Hematopoietic multipotent progenitor cell treated with erythropoietin and hydrocortisone succinate and interleukin-3 and kit ligand, for 8 days (in vitro differentiated cells): Measurements from ENCODE around the gene SETD1B.

Experiments
- DNase-seq: peaks from one replicate; pipeline ENCODE4 v3.0.0-alpha.2; 2015

The SETD1B gene

DNA sequence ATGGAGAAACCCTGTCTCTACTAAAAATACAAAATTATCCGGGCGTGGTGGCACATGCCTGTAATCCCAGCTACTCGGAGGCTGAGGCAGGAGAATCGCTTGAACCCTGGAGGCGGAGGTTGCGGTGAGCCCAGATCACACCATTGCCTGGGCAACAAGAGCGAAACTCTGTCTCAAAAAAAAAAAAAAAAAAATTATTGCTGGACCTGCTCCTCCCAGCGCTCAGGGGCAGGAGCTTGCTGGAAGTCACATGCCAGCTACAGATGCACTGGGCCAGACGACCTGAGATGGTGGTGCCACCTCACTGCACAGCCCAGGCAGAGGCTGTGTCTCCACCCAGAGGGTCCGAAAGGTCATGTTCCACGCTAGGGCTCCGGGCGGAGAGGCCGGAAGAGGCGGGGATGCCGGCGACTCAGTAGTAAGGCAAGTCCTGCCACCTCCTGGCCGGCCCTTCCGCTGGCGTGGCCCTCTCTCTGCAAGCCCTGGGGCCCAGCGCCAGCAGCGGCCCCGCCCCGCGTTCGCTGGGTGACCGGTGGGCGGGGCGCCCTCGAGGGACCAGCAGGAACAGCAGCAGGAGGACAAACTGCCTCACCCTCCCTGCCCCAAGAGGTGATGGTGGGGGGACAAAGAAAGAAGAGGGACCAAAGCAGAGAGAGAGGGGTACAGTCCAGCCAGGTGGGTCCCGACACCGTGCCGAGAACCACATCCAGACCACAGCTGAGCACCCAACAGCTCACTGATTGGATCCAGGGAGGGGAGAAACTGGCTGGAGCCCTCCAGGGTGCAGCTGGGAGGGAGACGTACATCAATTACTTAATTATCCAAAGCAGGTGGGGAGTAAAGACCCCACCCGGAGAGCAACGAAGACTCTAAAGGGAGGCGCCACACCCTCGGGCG, 6.7 kb upstream of the SETD1B start:
- peak; percentile 55 for DNase-seq

DNA sequence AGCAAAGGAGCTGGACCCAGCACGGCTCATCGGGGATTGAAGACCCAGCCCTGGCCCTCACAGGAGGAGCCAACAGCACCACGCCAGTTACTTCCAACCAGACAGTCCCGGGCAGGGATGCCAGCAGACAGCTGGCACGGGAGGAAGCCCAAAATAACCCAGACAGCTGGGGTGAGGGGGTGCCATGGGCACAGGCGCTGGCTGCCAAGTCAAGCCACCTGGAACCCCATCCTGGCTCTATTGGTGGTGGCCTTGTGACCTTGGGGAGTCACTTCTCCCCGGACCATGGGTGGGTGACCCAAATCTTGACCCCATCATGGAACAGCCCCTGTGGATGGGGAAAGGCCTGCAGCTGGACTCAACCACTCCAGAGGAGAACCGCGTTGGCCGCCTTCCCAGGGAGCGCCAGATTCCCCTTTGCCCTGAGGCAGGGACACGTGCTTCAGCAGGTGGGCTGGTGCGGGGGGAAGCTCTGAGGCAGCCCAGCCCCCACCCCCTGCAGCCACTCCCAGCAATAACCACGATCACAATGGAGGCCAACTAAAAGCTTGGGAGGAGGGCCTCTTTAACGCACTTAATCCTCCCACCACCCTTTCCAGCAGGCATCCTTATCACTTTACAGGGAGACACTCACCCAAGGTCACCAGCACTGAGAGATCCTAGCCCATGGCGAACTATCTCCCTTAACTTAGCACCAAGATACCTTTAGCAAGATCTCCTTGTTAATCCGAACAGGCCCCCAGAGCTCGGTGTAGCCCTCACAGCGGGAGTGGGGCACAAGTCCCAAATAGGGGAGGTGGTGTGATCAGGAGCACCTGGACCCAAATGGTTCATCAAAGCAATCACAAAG, 5.6 kb upstream of the SETD1B start:
- peak; percentile 58 for DNase-seq

DNA sequence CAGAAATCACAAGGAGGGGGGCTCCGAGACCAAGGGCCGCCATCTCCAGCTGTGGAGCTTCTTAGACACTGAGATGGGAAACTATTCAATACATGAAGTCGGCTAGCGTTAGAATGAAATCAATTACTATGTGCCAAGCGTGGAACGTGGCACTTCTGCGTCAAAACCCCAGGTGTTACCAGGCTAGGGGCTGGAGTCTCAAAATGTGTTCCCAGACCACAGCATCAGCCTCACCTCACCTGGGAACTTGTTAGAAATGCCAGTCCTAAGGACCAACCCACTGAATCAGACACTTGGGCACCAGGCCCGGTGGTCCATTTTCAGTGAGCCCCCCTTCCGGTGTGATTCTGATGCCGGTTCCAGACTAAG, 5.0 kb upstream of the SETD1B start:
- DNase-seq, result no peak

DNA sequence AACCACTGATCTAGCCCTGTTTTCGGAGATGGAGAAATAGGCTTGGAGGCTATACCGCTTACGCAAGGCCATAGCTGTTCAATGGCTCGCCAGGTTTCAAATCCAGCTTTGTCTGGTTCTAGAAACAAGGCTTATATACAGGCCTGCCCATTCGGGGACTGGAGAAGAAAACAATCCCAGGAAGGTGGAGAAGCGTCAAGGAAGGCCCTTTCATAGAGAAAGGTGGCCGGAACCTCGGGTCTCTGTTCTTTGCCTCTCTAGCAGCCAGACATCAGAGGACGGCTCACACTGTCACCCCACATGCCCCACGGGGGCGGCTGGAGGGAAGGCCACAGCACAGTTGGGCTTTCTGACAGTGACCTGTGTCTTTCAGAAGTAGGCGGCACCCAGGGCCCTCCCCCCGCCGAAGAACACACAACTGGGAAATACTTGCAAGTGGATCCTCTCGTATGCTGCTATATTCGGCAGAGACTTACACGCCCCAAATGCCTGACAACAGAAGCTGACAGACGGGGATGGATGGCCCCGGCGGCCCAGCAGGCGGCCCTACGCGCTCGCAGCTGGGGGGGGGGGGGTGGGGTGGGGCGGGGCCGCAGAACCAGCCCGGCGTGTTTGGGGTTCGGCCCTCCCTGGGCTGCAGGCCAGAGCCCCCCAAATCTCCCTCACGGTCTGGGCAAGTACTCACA, 4.5 kb upstream of the SETD1B start:
- DNase-seq, result peak; percentile 81

DNA sequence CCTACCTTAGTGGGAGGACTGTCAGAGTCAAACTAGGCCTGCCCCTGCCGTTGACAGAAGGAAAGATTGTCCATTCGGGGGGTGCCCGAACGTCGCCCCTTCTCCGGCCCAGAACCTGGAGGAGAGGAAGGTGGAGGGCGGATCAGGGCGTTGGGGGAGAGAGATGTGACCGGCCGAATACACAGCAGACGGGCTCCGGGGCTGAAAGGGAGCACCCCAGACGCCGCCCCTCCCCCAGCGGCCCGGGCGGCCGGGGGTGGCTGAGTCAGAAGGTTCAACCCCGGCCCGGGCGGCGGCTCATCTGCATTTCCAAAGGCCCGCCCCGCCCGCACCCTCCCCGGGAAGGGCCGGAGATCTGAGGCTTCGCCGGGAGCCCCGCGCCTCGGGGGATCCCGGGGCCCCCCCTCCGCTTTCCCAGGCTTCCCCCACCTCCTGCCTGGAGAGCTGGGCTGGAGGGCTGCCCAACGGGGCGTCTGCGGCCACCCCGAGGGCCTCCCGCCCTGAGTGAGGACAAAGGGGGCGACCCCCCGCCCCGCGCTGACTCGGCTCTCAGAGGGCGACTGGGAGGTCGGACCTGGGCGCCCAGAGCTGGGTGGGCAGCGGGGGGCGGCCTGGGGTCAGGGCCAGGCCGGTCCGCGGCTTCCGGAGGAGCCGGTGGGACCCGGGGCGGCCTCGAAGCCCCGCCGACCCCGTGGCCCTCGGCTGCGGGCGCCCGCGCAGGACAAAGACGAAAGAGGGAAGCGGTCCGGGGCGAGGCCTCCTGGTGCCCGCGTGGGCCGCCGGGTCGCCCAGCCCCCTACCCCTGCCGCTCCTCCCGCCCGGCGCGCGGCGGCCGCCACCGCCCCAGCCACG, 3.7 kb upstream of the SETD1B start:
- DNase-seq, result peak; percentile 85

DNA sequence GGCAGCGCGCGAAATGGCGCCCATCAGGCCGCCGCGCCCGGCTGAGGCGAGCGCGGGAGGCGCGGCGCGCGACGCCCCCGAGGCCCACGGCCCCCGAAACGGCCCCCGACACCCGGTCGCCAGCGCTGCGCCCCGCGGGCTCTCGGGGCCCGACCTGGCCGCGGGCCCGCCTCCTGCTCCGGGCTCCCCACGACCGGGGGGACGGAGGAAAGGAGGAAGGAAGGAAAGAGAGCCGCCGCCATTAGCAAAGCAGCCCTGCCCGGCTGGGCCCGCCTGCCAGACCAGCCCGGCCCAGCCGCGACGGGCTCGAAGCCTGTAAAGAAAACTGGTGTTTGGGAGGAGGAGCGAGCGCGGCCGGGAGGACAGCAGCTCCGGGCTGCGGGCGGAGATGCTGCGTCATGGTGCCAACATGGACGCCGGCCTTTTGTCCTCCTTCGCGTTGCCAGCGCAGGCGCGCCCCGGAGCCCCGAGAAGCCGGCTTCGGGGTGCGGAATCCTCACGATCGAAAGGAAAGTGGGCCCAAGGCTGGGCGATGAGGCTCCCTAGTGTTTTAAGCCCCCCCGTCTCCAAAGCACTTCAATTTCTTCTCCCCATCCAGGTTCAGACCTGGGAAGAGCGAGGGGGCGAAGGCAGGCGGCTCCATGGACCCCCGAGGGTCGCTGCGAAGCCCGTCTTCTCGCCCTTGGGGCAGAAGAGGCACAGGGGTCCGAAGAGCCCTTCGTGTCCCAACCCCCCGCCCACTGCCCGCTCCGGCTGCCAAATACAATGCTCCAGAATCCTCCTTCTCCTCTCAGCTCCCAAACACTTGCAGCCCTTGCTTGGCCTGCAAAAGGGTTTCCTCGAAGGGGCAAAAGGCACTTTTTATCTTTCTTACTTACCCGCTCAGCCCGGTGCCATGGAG, 2.9 kb upstream of the SETD1B start:
- peak; percentile 73 for DNase-seq

DNA sequence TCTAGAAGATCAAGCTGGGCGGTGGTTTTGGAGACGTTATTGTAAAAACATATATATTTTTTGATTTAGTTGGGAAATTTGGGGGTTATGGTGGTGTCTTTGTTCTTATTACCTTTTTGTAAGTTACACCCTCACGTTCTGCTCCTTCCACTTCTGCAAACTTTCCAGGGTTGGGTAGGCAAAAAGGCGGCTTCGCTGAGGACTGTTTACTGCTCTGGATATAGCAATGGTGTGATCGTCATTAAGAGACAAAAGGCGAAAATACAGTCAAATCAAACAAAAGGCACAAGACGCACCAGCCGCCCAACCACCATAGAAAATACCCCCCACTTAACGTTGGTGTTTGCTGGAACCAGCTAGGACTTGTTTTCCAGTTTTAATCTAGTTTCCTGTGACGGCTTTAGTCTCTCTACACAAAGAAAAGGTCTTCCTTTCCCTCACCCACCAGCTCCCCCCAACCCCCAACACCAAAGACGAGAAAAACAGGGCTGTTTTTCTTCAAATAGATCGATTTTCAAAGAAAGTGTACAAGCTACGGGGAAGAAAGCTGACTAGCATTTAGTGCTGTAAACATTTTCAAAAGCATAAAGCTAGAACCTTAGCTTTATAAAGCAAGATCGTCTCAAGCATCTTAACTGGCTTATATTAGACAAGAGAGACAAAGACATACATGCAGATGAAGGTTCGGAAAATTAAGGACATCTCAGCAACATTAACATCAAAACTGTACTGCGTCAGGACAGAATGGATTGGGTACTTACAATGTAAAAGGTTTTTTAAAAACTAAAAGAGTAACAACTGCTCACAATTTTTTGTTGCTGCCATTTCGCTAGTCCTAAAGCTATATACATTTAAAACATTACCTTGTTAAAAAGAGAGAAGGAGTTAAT, 2.0 kb upstream of the SETD1B start:
- DNase-seq, result peak; percentile 73

DNA sequence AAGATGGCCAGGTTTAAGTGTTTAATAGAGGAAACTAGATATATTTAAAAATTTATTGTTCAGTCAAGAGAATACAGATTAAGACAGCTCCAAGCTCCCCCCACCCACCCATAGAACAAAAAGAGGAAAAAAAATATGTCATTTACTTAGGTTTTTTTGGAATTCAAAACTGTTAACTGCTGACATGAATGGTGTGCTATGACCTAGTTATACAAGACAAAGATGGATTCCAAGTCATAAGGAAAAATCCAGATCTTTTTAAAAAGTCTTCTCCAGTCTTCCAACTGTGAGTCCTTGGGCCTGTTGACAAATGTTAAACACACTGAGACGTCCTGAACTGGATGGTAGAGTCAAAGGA, 1.3 kb upstream of the SETD1B start:
- DNase-seq, result no peak

DNA sequence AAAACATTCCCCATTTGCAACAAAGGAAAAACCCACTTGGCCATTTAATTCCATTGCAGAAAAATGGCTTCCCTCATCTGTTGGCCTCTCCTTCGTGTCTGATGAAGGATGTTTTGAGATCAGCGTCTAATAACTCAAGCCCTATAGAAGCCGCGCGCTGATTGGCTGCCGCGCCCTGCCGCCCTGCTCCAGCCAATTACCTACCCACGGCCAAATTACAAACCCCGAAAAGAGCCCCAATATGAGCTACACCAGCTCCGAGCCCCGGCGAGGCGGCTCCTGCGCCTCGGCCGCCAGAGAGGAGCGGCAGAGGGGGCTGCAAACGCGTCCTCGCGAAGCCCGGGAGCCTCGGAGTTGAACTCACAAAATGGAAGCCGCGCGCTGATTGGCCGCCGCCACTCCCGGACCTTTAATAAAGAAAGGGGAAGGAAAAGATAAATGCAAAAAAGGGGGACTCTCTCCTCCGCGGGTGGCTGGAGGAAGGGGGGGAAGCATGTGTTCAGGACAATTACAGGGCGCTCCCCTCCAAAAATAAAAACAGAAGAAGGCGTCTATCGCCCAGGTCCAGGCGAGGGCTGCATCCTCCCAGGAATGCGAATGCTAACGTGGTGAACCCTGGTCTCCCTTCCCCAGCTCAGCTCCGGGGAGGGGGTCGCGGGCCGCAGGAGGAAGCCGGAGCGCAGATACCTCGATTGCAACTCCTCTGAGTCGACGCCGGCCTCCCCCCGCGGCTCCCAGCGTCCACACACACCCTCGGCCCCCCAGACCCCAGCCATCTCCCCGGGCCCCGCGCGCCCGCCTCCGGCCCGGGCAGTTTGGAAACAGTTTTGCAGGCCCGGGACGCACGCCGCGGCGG, 738 bp upstream of the SETD1B start:
- peak; percentile 97 for DNase-seq

DNA sequence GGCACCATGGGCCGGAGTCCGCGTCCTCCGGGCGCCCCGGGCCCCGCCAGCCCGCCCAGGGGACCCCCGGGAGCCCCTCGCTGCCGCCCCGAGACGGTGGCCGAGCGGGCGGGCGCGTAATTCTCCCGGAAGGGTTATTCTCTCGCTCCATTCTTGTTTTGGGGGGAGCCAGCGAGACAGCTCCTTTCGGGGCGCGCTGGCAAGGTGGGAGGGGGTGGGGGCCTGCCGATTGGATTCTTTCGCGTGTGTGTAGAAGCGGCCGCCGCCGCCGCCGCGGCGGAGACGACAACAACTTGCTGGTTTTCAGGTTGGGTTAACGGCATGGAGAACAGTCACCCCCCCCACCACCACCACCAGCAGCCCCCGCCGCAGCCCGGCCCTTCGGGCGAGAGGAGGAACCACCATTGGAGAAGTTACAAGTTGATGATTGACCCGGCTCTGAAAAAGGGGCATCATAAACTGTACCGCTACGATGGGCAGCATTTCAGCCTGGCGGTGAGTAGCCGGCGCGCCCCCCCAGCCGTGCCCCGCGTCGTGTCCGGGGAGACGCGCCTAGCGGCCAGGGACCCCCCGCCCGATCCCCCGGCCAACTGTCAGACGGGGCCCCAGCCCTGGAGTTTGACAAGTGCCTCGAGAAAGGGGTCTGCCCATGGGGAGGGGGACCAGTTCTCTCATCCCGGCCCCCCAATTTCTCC, 755 bp downstream of the SETD1B start:
- DNase-seq, result no peak

DNA sequence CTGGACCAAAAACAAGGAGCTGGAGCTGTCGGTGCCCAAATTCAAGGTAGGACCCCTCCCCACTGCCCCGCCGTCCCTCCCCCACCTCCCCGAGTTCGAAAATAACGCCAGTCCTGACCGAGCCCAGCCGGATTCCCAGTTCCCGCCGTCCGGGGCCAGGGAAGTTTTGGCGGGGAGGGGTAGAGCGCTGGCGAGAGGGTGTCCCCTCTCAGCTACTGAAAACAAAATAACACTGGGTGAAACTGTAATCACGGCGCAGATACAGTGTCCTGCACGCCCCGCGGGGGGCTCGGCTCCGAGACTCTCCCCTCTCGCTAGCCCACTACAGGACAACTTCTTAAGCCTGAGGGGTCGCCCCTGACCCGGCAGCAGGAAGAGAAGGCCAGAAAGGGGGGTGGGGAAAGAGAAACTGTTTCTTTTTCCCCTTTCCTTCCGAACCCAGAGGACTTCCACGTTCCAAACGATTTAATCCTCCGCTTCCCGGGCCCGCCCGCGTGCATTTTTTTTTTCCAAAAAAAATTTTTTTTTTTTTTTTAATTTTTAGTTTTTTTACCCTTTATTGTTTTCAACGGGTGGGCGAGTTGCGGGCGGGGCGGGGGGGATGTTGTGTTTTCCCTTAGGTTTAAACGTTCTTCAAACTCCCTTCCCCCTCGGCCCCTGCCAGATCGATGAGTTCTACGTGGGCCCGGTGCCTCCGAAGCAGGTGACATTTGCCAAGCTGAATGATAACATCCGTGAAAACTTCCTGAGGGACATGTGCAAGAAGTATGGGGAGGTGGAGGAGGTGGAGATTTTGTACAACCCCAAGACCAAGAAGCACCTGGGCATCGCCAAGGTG, 1.6 kb downstream of the SETD1B start:
- no peak for DNase-seq

DNA sequence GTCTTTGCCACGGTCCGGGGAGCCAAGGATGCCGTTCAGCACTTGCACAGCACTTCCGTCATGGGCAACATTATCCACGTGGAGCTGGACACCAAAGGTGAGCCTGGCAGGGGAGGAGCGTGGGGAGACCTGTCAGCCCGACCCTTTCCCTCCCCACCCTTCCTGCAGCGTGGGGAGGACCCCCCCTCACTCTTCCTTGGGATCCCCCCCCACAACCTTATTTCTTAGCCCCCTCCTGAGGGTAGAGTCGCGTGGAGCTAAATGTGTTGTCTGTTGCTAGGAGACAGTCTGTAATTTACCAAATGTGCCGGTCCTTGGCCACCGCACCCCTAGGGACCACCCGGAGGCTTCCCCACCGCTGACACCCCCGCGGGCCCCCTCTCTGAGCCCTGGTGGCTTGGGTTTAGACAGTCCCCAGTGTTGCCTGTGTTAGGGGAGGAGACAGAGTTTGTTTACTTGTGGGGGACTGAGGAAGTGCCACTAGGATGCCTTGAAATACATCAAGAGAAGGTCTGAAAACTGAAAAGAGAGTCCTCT, 2.3 kb downstream of the SETD1B start:
- no peak for DNase-seq

DNA sequence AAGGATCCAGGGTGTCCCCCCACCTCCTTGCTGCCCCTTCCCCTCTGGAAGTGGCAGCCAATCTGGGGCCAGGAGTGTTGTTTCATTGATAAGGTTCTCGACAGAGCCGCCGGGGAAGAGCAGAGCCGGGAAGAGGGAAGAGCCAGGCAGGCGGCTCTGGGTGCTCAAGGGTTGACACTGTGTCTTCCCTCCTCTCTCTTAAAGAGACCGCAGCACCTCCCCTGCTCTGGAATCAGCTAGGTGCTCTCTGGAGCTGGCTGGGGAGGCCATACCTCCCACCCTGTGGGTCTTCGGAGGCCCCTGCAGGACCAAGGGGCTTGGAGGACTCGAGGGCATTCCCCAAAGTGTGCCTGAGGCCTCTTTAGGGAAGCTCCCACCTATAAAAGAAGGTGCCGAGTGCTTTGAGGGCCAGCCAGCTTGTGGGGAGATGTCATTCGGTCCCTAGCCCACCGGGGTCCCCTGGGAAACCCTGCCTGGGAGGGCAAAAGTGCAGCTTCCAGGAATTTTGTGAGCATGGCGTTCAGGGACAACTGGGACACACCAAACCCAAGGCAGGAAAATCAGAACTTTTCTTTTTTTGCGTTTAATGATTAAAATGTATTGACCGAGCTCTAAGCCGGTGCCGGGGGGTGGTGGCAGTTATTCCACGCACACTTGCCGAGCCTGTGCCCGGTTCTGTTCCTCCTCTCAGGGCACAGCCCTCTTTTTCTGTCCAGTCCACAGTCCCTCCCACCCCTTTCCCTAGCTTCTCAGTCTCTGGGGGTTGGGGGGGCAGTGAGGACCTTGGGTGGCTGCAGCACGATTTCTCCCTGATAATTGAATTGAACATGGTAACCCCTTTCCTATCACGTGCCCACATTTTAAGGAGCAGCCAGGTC, 3.0 kb downstream of the SETD1B start:
- DNase-seq, result no peak

DNA sequence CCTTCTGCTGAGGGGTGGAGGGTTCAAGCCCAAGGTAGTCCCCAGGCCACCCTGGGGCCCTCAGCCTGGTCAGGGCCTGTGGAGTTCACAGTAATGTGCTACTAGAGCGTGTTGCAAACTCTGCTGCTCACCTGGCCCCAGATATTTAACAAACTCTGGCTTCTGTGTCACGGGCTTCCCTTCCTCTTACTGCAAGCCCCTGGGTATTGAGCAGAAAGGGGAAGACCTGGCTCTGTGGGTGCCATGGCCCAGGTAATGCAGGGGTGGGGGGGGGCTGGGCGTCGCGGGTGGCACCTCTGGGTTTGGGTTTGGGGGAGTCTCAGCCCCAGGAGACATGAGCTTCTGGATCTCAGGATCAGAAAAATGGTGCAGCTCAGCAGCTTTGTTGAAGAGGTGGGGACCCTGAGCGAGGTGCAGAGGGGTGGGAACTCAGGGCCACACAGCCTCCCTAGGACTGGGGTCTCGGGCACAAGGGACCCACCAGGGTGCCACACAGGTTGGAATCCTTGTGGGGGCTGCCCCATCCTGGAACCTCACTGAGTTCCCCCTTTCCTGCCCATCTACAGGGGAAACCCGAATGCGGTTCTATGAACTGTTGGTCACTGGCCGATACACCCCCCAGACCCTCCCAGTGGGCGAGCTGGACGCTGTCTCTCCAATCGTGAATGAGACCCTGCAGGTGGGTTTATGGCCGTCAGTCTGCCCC, 4.0 kb downstream of the SETD1B start:
- DNase-seq, result no peak

DNA sequence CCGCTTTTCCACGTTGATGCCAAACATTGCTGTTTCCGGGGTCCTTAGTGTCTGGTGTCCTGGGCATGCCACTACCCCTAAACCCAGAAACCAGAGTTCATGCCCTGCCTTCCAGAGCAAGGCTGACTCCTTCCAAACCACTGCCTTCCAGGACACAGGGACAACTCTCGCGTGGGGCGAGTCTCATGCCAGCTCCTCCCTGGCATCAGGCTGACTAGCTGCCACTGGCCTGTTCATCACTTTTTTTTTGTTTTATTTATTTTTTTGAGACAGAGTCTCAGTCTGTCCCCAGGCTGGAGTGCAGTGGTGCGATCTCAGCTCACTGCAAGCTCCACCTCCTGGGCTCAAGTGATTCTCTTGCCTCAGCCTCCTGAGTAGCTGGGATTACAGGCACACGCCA, 4.8 kb downstream of the SETD1B start:
- no peak for DNase-seq

DNA sequence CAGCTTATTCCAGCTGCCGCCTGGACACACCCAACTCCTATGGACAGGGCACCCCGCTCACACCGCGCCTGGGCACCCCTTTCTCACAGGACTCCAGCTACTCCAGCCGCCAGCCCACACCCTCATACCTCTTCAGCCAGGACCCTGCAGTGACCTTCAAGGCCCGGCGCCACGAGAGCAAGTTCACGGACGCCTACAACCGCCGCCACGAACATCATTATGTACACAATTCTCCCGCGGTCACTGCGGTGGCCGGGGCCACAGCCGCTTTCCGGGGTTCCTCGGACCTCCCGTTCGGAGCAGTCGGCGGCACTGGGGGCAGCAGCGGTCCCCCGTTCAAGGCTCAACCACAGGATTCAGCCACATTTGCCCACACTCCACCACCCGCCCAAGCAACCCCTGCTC, 5.9 kb downstream of the SETD1B start:
- no peak for DNase-seq
